ENCODE measurements around the gene RENBP.
A peak's percentile ranks its signal among the peaks of the same experiment; 100 is the strongest.

Gene RENBP

DNA sequence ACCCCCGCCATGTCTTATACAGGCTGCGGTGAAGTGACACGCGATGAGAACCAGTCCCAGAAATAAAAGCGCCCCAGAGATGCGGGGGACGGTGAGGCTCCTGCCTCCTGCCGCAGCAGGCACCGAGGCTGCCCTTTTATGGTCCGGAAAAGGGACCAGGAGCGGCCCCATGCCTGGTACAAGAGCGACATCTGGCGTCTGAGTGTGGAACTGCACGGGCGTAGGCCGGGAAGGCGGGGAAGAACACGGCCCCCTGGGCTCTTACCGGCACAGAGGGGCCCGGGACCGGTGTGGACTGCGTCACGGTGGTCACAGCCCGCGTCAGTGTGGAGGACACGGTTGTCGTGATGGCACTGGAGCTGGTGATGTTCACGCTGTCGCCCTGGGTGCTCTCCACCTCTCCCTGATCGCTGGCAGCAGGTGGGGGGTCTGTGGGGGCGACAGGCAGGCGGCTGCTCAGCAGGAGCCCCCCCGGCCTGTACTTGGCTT, 8.9 kb upstream of the RENBP start:
- DNase-seq = peak; percentile 74

DNA sequence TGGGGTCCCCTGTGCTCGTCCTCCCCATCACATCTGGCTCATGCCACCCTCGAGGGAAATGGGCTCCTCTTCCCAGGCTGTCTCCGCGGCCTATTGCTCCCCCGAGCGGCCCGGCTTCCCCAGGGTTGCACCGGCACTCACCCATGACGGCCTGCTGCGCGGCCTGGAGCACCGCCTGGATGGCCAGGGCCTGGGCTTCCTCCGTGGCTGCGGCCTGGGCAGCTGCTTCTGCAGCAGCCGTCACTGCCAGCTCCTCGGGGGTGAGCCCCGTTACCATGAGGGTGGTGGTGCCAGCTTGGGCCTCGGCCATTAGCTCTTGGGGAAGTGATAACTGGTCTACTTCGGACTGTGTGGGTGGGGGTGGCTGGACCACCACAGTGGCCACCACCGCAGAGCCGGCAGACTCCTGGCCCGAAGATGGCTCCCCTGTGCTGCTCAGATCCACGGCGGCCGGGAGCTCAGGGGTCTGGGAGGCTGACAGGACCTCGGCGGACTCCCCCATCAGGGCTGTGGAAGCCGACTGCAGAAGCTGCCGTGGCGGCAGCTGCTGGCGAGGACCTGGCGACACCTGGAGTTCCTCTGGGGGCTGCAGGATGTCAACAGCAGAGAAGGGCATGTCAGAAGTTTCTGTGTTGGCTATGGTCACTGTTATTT, 8.1 kb upstream of the RENBP start:
- no peak for DNase-seq

DNA sequence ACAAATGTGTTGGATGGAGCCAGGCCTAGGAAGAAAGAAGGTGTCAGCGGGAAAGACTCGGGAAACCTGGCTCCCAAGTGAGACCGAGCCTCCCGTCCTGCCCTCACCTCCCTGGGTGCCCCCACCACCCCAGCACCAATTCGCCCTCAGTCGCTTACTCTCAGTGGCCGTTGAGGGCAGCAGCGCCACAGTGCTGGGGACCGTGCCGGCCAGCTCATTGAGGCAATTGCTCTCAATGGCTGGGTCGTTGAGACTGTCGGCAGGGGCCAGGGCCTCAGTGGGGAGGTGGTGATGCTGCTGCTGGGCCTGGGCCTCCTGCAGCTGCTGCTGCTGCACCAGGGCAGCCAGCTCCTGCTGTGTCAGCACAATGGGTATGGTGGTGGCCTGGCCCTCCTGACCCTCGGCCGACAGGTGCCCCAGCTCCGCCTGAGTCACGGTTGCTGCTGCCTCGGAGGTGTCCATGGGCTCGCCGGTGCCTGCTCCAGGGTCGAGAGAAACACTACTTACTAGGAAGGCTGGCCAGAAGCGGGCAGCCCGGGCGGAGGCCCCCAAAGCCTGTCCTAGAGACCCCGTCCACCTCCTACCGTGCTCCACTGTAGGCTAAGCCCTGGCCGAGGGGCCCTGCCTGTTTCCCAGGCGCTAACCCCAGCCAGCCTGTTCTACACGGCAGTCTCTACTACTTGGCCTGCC, 7.4 kb upstream of the RENBP start:
- no peak for DNase-seq

DNA sequence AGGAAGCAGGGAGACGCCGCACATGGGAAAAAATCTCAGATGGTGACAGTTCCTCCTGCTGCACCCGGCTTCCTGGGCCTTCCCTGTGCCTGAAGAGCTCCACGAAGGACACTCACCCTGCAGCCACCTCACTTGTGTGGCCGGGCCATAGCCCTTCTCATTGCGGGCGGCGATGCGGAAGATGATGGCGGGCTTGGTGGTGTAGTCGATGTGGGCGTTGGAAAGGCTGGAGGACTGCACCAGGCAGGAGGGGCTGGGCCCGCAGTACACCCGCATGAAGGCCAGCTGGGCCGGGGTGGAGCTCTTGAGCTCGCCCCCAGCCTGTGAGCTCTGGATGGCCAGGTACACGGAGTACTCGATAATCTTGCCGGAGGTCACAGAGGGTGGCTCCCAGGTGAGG, 5.7 kb upstream of the RENBP start:
- no peak for DNase-seq

DNA sequence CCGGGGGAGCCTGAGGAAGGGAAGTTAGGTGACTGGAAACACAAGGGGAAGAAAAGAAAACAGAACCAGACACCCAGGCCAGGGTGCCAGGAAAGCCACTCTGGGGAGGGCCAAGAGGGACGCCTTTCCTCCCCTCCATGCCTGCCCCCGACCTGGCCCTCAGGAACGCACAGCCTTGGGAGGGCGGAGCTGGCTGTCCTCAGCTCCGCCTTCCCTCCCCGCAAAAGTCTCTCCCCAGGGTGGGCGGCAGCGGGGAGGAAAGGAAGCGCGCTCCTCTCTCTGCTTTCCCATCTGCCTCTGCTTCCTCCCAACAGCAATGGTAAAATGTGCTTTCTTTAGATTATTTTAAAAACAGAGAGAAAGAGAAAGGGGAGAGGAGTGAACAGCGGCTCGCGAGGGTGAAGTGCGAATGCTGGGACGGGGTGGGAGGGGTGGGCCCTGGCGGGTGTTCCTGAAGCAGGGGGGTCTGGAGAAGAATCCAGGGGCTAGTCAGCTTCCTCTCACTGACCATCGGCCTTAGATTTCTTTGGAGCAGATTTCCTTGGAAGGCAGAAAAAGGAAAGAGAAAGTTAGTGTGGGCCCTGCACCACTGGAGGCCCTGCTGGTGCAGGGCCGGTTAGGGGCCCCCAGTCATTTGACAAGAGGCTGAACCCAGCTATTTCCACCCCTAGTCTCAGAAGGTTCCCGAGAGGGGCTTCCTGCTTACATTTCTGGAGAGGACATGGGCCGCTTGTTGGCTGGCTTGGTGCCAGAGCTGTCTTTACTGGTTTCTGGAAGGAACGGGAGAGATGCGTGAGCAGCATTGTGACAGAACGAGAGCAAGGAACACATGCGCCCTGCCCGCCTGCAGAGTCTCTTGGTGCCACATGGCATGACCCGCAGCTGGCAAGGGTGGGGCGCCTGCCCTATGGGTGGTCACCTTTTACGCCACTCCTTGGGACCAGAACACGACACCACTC, 4.7 kb upstream of the RENBP start:
- DNase-seq = no peak

DNA sequence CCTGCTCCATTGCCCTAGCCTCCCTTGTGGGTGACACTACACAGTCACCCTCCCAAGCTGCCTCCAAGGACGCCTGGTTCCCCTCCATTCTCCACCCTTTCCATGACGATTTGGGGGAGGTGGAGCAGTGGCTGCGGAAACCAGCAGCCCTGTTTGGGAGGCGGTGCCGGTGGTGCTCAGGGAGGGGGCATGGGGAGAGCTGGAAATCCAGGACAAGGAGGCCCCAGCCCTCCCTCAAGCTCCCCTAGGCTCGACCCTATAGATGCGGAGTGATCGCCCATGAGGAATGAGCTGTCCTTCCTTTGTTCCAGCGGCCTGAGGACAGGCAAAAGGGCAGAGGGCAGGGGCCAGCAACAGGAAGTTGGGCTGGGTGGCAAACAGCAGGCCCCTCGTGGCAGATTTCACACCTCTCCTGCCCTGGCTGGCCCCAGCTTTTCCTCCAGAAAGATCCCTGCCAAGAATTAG, 3.6 kb upstream of the RENBP start:
- no peak for DNase-seq

DNA sequence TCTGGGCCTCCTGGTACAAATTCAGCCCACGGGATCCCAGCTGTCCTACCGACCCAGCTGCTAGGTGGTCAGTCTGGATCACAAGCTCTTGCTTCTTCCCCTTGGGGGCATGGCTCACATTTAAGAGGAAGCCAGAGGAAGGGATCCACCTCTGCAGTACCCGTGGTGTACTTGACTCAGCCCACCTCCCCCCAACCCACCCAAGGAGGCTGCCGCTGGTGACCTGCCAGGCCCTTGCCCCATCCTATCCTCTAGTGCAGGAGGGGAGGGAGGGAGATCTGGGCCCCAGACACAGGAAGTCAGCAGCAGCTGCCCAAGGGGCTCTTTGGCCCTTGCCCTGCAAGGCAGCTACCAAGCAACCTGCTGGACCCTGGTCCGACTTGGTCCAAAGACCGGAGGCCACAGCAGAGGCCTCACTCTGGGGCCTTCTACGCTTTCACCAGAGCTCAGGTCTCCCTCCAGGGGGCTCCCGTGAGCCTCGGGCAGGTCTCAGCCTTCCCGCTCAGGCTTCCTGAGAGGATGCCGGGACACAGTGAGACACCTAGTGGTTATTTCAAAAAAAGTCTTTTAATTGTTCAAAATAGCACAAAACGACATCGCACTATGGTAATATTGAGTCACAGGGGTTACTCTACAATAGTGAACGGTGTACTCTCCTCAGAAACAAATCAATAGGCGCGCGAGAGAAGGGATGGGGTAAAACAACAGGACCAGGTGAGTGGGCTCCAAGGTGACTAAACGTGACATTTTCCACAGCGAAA, 2.7 kb upstream of the RENBP start:
- peak; percentile 83 for DNase-seq

DNA sequence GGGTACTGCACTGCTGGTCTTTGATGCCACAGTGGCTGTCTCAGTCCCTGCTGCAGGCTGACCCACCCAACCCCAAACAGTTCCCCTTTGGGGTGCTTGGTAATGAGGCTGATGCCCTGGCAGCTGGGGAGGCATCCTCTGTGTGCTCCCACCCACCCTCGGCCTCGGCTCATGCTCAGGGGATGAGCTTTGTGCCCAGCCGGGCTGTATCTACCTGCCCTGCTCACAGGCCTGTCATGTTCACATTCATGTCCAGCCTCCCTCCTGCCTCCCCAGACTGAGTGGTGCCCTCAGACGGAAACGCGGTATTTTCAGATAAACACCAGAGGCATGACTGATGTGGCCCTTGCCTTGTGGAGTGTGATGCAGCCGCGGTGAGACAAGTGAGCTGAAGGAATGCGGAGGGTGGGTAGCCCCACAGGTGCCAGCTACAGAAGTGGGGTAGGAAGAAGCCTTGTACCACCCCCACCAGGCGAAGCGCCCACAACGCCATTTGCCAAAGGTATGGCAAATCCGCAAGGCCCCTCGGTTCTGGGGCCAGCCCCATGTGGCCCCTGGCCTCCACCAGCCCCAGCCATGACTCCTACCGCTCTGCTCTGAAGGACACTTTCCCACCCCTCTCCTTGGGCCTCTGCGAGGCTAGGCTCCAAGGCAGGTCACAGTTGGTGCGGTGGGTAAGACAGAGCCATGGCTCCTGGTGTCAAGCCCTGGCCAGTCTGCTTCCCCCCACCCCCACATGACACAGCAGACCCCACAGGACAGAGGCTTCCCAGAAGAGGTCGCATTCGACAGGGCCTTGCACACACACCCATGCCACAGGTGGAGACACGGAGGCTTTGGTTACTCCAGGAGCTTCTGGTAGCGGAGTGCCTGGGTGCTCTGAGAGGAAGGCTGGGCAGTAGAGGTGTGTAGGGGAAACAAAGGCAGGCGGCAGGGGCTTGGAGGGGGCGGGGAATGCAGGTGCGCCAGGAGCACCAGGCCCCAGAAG, 1.8 kb upstream of the RENBP start:
- DNase-seq = no peak

DNA sequence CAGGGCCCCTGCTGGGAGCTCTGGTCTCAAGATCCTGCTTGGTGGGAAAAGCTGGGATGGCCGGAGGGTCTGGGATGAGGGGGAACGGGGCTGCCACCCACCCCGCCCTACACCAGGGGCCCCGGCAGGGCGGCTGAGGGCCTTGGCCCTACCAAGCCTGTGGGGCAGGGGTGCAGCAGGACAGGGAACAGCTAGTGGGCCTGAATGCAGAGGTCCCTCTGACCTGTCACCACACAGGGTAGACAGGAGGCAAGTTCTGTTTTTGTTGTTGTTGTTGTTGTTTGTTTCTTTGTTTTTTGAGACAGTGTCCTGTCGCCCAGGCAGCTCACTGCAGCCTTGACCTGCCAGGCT, 332 bp upstream of the RENBP start:
- DNase-seq = no peak

DNA sequence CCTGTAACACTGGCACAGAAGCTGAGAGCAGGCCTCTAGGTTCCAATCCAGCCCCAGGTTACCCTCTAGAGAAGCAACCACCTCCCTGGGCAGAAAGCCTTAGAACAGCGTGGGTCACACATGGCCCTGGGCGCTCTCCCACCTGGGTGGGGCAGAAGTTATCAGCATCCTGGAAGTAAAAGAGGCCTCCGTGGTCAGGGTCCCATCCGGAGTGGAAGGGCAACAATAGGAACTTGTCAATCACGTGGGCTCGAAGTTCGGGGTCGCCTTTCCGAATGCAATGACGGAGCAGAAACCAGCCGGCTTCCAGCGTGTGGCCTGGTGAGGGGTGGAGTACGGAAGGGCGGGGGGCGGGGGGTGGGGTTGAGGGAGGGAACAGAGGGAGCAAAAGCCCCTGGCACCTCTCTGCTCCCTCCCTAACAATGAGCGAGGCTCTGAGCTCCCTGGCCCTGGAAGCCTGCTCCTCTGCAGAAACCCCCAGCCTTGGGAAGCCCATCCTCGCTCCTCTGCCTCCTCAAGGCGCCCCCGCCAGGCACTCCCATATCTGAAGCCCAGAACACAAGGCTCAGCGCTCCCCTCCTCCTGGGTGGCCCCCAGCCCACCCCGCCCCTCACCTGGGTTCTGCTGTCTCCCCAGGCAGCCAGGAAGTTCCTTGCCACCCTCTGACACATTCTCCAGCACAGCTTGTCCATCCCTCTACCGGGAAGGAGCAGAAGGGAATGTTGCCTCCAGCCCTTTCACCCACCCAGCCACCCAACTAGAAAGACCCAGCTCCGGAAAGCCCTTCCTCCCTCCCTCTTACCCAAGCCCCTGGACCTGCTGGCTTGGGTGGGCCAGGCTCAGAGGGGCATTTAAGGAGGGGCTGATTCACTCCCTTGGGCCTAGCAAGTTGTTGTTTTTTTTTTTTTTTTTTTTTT, 2.8 kb downstream of the RENBP start:
- DNase-seq = no peak

DNA sequence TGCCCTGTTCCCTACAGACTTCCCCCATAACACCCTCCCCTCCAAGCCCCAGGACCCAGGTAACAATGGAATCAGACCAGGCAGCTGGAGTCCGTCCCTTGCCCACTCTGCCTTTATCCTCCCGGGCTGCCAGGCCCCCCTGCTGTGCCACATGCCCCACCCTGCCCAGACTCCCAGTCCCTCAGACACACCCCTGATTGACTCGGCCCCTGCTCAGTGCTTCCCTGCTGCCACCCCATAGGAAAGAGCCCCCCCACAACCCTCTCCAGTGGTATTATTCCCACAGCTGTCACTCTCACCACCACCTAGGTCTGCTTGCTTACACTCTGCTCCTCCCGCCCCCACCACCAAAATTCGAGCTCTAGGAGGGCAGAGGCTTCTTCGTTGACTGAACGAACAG, 4.9 kb downstream of the RENBP start:
- DNase-seq = no peak

DNA sequence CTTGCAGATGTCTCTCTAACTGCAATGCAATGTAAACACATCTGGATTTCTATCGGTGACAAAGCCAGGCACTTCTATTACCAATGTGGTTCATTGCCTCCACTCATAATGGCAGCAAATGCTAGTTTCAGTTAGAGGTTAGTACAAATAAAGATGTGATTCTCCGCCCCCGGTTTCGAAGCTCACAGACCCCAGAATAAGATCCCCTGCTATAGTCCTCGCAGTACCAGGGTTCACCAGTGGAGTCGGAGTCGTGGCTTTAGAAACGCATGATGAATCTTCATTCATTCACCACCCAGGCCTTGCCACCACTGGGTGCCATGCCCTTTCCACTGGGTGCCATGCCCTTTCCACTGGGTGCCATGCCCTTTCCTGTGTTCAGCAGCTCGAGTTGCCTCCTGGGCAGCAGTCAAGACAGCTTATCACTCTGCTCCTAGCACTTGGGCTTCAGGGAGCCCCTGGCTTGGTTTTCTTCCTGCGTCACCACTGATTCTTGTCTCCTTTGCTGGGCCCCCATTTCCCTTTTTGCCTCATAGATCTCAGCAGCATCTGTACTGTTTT, 6.1 kb downstream of the RENBP start:
- DNase-seq = no peak

DNA sequence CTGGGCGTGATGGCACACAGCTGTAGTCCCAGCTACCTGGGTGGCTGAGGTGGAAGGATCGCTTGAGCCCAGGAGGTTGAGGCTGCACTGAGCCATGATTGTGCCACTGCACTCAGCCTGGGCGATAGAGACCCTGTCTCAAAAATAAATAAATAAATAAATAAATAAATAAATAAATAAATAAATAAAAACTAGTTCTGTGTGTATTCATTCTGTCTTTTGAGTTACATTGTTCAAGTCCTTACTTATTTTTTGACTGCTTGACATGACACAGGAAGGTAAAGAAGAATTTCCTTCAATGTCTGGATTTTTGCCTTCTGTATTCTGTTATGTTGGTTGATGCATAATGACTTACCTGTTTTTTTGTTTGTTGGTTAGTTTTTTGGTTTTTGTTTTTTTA, 7.4 kb downstream of the RENBP start:
- no peak for DNase-seq

DNA sequence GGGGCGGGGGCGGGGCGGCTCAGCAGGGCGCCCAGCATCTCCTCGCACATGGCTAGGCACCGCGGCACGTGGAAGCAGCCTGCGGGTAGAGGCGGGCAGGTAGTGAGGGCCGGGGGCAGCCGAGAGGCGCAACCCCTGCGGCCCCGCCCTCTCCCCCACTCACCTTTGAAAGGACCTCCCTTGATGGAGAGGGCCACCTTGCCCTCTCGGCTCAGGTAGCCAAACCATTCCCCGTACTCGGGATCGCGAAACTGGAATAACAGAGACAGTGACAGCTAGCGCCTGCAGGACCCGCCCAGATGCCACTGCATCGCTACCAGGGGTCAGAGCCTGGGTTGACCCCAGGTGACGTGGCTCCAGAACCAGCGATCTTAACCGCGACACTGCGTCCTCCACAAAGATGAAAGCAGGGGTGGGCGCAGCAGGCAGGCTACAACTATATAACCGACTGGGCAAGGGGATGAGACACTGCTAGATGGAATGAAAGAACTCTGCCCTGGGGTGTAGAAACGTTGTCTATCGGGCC, 9.1 kb downstream of the RENBP start:
- DNase-seq = no peak

DNA sequence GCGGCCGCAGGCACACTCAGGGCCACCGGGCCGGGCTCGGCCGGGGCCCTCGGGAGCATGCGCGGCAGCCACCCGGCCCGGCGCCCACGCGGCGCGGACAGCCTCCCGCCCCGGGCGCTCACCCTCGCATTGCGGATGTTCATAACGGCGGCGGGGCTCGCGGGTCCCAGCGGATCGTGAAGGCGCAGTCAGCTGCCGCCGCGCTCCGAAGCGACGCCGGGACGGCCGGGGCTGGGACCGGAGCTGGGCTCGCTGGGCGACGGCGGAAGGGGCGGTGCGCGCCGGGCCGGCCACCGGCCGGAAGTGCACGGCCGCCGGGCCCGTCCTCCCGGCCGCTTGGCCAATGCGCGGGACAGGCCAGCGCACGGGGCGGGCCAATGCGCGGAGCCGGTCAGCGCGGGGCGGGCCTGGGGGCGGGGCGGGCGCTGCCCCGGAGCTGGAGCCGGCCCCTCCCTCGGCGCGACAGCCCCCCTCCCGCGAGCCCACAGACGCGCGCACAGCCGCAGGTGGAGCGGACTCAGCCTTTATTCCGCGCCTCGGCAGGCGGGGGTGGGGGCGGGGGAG, 9.6 kb downstream of the RENBP start, which contains the start of gene NAA10:
TSS of gene NAA10 (minus strand) at position 276 of the 564 bp plus-strand sequence. CDS start at position 143, 133 bp downstream.
- peak; percentile 72 for DNase-seq

DNA sequence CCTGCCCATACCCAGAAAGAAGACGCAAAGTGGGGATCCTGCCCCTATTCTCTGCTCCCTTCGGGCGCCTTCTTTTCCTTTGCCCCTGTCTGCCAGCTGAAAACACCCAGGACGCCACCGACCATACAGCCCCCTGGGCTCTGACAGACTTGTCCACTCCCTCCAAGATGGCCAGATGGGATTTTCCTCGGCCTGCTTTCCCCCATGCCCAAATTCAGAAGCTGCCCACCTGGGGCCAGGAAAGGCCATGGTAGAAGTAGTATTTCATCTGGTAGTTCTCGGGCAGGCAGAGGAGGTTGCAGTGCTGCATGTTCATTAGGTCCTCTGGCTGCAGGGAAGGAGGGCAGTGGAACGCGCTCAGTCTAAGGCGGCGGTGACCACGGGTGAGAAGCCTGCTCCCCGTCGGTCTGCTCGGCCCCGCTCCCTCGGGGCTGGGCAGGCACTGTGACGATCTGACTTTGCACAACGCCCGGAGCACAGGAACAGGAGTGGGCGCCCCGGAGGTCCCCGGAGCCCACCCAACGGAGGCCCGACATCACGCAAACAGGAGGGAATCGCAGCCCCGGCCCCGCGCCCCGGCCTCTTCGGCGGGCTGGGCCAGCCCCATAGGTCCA, 10.2 kb downstream of the RENBP start:
- no peak for DNase-seq

DNA sequence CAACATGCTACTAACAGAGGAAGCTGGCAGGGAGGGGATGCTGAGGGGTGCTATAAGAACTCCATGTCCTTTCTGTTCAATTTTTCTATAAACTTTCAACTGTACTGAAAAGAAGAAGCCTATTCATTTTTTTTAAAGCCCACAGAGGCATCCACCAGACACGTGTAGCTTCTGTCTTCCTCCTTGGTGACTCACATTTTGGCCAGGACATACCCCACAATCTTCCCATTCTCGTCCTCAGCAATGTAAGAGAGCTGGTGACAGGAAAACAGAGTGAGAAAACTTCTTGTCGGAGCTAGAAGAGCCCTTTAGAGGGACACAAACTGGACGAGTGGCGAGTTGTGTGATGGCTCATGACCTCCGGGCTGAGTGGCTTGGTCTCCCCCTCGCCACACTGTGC, 10.7 kb downstream of the RENBP start:
- no peak for DNase-seq

DNA sequence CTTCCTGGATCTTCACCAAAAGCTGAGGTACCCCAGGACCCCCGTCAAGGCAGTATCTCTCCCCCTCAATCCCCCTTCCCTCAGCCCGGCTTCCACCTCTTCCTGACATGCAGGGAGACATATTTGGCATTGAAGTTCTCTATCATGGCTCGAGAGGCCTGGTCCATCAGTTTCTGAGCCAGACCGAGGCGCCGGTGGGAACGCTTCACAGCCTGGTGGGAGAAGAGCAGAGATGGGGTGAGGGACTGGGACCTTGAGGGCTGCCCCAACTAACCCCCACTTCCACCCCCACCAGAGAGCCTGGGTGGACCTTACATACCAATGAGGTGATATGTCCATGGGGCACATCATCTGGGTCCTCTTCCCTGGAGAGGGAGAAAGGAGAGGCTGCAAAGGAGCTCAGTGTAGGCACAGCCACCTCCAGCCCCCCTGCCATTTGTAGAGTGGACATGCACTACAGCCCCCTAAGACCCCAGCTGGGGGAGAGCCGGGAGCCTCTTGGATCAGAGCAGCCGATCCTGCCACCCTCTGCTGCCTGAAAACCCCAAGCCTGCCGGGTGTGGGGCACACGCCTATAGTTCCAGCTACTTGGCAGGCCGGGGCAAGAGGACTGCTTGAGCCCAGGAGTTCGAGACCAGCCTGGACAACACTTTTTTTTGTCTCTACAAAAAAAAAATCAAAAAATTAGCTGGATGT, 12.1 kb downstream of the RENBP start:
- DNase-seq = no peak

All from CD4-positive, alpha-beta T cell treated with Interleukin-15 for 1 hour (primary cell).